ENCODE results near the gene ZNF554. TPM values are rescaled to one million over a fixed set of nuclear protein-coding genes. Genes with fewer than 3 reads are reported as not detected.
"Not testable (repeated sequence)": the region's sequence is repeated elsewhere in the genome, so short reads cannot be mapped to it uniquely, and the experiment has no call there.

ZNF554 gene
- polyA plus RNA-seq, 3 donors = 8.1 to 11.3 (median 10.5) TPM

DNA sequence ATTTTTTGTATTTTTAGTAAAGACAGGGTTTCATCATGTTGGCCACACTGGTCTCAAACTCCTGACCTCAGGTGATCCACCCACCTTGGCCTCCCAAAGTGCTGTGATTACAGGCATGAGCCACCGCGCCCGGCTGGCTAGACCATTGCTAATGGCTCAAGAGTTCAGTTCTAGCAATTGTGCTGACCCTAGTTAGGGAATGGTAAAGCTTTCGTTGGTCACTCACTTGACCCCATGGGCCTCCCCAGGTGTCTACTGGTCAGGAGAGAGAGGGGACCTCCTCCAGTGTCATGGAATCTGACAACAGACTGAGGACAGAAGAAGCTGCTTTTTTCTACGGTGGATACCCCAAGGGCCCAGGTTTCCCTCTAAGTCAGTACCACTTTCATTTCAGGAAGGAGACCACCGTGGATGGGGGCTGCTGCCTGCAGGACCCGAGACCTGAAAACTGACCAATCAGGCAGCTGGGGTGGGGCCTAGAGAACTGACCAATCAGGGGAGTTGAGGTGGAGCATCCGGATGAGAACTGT lies 46.9 kb downstream of the ZNF554 start:
- DNase-seq = no peak

- DNase-seq = no peak
These were observed 47.6 kb downstream of the ZNF554 start, which contains the start of gene ZNF556 for GRCh38 chr19:2867025-2867991. TSS of gene ZNF556 (plus strand) at chr19:2867335. CDS start at chr19:2867422, 87 bp downstream.

DNA sequence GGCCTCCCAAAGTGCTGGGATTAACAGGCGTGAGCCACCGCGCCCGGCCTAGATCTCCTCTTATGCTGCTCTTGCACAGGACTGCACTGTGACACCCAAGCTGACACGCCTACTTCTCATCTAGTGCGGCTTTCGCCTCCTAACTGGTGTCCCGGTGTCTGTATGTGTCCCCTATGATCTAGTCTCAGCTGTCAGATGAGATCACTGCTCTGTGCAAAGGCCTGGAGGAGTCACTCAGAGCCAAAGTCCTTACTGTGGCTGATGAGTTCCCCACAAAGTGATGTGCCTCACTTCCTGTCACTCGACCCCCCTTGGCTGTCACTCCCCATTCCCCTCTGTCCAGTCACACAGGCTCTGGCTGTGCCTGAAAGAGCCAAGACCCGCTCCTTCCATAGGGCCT lies 50.0 kb downstream of the ZNF554 start:
- DNase-seq = no peak

DNA sequence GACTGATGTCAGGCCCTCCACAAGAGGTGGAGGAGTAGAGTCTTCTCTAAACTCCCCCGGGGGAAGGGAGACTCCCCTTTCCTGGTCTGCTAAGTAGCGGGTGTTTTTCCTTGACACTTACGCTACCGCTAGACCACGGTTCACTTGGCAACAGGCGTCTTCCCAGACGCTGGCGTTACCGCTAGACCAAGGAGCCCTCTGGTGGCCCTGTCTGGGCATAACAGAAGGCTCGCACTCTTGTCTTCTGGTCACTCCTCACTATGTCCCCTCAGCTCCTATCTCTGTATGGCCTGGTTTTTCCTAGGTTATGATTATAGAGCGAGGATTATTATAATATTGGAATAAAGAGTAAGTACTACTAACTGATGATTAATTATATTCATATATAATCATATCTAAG lies 52.5 kb downstream of the ZNF554 start:
- DNase-seq = not testable (repeated sequence)

DNA sequence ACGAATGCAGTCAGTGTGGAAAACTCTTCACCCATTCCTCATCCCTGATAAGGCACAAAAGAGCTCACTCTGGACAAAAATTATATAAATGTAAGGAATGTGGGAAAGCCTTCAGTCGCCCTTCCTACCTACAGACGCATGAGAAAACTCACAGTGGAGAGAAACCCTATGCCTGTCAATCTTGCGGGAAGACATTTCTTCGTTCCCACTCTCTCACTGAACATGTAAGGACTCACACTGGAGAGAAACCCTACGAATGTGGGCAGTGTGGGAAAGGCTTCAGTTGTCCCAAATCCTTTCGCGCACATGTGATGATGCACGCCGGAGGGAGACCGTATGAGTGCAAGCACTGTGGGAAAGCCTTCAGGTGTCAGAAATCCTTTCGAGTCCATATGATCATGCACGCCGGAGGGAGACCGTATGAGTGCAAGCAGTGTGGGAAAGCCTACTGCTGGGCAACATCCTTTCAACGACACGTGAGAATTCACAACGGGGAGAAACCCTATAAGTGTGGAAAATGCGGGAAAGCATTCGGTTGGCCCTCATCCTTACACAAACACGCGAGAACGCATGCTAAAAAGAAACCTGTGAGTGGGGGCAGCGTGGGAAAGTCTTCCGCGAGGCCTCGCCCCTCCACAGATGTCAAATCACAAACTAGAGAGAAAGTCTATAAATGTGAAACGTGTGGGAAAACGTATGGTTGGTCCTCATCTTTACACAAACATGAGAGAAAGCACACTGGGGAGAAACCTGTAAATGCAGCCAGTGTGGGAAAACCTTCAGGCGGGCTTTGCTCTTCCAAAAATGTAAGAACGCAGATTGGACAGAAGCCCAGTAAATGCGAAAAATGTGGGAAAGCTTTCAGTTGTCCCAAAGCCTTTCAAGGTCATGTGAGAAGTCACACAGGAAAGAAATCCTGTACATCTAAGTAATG lies 58.0 kb downstream of the ZNF554 start:
- no peak for DNase-seq

- no peak for DNase-seq
These were observed 64.2 kb downstream of the ZNF554 start for GRCh38 chr19:2883686-2884439.

GRCh38 chr19:2885736-2886135 lies 66.1 kb downstream of the ZNF554 start:
- DNase-seq = no peak

Other genes starting within 250 kb of the ZNF554 start
- 1 to 10 TPM; 6.5 to 7.3 (median 6.8) TPM for gene GNG7, start 117.2 kb upstream of the ZNF554 start, polyA plus RNA-seq (ENCODE audit: insufficient read length in 3 of 3)
- 1 to 10 TPM; 3.5 to 3.7 (median 3.5) TPM for gene DIRAS1, start 98.5 kb upstream of the ZNF554 start, polyA plus RNA-seq (ENCODE audit: insufficient read length in 3 of 3)
- 10 to 100 TPM; 28.4 to 36.9 (median 29.5) TPM for gene SLC39A3, start 79.9 kb upstream of the ZNF554 start, polyA plus RNA-seq (ENCODE audit: insufficient read length in 3 of 3)
- gene SGTA, start 36.6 kb upstream of the ZNF554 start, polyA plus RNA-seq (ENCODE audit: insufficient read length in 3 of 3) = 10 to 100 TPM; 61.2 to 72.9 (median 67.5) TPM
- gene THOP1, start 34.4 kb upstream of the ZNF554 start, polyA plus RNA-seq (ENCODE audit: insufficient read length in 3 of 3) = 10 to 100 TPM; 58.7 to 64.8 (median 58.7) TPM
- gene ZNF555, start 21.6 kb downstream of the ZNF554 start, polyA plus RNA-seq (ENCODE audit: insufficient read length in 3 of 3) = 10 to 100 TPM; 11.0 to 15.1 (median 11.3) TPM
- 1 to 10 TPM in 1 of 3 donors, under 1 TPM in 2; 0.64 to 2.1 (median 0.74) TPM for gene ZNF556, start 47.5 kb downstream of the ZNF554 start, polyA plus RNA-seq (ENCODE audit: insufficient read length in 3 of 3)
- 1 to 10 TPM; 5.7 to 8.1 (median 6.7) TPM for gene ZNF57, start 81.1 kb downstream of the ZNF554 start, polyA plus RNA-seq (ENCODE audit: insufficient read length in 3 of 3)
- gene ZNF77, start 125.1 kb downstream of the ZNF554 start, polyA plus RNA-seq (ENCODE audit: insufficient read length in 3 of 3) = 1 to 10 TPM; 7.5 to 9.1 (median 7.6) TPM
- 10 to 100 TPM in 1 of 3 donors, 1 to 10 TPM in 2; 8.0 to 13.7 (median 8.4) TPM for gene TLE6, start 157.7 kb downstream of the ZNF554 start, polyA plus RNA-seq (ENCODE audit: insufficient read length in 3 of 3)
- 10 to 100 TPM; 42.6 to 48.7 (median 43.2) TPM for gene TLE2, start 209.4 kb downstream of the ZNF554 start, polyA plus RNA-seq (ENCODE audit: insufficient read length in 3 of 3)
- 100 to 1,000 TPM; 393 to 476 (median 425) TPM for gene TLE5, start 242.6 kb downstream of the ZNF554 start, polyA plus RNA-seq (ENCODE audit: insufficient read length in 3 of 3)

All from renal pelvis (tissue), 4 donors.